ENCODE results near the gene ADPRM. TPM values are rescaled to one million over a fixed set of nuclear protein-coding genes. Genes with fewer than 3 reads are reported as not detected.

Gene ADPRM
- total and polyA plus RNA-seq, 2 experiments from 2014 or later = 6.8 to 8.8 TPM

DNA sequence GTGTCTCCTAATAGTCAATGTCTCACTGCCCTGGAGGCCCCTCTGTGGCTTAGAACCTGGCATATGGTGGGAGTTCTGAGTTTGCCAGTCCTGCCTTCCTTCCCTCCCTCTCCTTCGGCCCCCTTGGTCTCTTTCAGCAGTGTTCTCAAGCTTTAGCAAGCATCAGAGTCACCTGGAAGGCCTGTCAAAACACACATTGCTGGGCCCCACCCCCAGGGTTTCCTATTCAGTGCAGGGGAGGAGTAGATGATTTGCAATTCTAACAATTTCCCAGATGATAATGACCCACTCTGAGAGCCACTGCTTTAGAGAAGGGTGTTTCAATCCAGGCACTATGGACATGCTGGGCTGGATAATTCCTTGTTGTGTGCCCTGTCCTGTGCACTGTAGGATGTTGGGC, 58.8 kb downstream of the ADPRM start:
- H3K4me1 Mint-ChIP-seq = peaks cover 42% of the 10 kb centered on the region

More for the DNA sequence above, 58.8 kb downstream of the ADPRM start:
- Mint-ChIP-seq H3K27me3 (ENCODE audit: insufficient read depth, low read depth, poor library complexity) (peaks cover 13% of the 10 kb centered on the region), H3K9me3 (no peaks in the 10 kb centered on the region; the same call in 2 of the 3 replicates), H3K27ac (peak overlapping the region; percentile 96; the same call in 1 of the 2 replicates), H3K36me3 (ENCODE audit: low read depth) (no peaks in the 10 kb centered on the region; the same call in 2 of the 3 replicates), H3K4me3 (peak overlapping the region; percentile 79)
- no peak for TF ChIP-seq CREB1 (CRISPR knock-in tag; IDR thresholded peaks at IDR 0.05; ENCODE audit: low read depth)
- no peak for TF ChIP-seq EZH2 (IDR thresholded peaks at IDR 0.05; ENCODE audit: low read depth, unreplicated experiment)
- TF ChIP-seq, protein P1, sequence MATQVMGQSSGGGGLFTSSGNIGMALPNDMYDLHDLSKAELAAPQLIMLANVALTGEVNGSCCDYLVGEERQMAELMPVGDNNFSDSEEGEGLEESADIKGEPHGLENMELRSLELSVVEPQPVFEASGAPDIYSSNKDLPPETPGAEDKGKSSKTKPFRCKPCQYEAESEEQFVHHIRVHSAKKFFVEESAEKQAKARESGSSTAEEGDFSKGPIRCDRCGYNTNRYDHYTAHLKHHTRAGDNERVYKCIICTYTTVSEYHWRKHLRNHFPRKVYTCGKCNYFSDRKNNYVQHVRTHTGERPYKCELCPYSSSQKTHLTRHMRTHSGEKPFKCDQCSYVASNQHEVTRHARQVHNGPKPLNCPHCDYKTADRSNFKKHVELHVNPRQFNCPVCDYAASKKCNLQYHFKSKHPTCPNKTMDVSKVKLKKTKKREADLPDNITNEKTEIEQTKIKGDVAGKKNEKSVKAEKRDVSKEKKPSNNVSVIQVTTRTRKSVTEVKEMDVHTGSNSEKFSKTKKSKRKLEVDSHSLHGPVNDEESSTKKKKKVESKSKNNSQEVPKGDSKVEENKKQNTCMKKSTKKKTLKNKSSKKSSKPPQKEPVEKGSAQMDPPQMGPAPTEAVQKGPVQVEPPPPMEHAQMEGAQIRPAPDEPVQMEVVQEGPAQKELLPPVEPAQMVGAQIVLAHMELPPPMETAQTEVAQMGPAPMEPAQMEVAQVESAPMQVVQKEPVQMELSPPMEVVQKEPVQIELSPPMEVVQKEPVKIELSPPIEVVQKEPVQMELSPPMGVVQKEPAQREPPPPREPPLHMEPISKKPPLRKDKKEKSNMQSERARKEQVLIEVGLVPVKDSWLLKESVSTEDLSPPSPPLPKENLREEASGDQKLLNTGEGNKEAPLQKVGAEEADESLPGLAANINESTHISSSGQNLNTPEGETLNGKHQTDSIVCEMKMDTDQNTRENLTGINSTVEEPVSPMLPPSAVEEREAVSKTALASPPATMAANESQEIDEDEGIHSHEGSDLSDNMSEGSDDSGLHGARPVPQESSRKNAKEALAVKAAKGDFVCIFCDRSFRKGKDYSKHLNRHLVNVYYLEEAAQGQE (IDR thresholded peaks at IDR 0.05; ENCODE audit: unreplicated experiment) = no peak
- TF ChIP-seq, protein P2, sequence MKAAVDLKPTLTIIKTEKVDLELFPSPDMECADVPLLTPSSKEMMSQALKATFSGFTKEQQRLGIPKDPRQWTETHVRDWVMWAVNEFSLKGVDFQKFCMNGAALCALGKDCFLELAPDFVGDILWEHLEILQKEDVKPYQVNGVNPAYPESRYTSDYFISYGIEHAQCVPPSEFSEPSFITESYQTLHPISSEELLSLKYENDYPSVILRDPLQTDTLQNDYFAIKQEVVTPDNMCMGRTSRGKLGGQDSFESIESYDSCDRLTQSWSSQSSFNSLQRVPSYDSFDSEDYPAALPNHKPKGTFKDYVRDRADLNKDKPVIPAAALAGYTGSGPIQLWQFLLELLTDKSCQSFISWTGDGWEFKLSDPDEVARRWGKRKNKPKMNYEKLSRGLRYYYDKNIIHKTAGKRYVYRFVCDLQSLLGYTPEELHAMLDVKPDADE (IDR thresholded peaks at IDR 0.05) = no peak
- TF ChIP-seq NANOG (IDR thresholded peaks at IDR 0.05; ENCODE audit: borderline replicate concordance) = no peak
- no peak for TF ChIP-seq EZH2phosphoT487 (IDR thresholded peaks at IDR 0.05; ENCODE audit: unreplicated experiment)
- TF ChIP-seq ZNF114 (CRISPR knock-in tag; IDR thresholded peaks at IDR 0.05) = no peak
- no peak for TF ChIP-seq STAT1 (IDR thresholded peaks at IDR 0.05; ENCODE audit: unreplicated experiment)
- no peak for TF ChIP-seq POLR2AphosphoS5 (IDR thresholded peaks at IDR 0.05; ENCODE audit: low read depth)
- no peak for TF ChIP-seq ZNF331 (CRISPR knock-in tag; IDR thresholded peaks at IDR 0.05; ENCODE audit: low read depth)
- TF ChIP-seq, protein P3, sequence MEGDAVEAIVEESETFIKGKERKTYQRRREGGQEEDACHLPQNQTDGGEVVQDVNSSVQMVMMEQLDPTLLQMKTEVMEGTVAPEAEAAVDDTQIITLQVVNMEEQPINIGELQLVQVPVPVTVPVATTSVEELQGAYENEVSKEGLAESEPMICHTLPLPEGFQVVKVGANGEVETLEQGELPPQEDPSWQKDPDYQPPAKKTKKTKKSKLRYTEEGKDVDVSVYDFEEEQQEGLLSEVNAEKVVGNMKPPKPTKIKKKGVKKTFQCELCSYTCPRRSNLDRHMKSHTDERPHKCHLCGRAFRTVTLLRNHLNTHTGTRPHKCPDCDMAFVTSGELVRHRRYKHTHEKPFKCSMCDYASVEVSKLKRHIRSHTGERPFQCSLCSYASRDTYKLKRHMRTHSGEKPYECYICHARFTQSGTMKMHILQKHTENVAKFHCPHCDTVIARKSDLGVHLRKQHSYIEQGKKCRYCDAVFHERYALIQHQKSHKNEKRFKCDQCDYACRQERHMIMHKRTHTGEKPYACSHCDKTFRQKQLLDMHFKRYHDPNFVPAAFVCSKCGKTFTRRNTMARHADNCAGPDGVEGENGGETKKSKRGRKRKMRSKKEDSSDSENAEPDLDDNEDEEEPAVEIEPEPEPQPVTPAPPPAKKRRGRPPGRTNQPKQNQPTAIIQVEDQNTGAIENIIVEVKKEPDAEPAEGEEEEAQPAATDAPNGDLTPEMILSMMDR (conservative IDR thresholded peaks at IDR 0.05; ENCODE audit: low read depth in 2 of 2) = no peak
- TF ChIP-seq, protein P4, sequence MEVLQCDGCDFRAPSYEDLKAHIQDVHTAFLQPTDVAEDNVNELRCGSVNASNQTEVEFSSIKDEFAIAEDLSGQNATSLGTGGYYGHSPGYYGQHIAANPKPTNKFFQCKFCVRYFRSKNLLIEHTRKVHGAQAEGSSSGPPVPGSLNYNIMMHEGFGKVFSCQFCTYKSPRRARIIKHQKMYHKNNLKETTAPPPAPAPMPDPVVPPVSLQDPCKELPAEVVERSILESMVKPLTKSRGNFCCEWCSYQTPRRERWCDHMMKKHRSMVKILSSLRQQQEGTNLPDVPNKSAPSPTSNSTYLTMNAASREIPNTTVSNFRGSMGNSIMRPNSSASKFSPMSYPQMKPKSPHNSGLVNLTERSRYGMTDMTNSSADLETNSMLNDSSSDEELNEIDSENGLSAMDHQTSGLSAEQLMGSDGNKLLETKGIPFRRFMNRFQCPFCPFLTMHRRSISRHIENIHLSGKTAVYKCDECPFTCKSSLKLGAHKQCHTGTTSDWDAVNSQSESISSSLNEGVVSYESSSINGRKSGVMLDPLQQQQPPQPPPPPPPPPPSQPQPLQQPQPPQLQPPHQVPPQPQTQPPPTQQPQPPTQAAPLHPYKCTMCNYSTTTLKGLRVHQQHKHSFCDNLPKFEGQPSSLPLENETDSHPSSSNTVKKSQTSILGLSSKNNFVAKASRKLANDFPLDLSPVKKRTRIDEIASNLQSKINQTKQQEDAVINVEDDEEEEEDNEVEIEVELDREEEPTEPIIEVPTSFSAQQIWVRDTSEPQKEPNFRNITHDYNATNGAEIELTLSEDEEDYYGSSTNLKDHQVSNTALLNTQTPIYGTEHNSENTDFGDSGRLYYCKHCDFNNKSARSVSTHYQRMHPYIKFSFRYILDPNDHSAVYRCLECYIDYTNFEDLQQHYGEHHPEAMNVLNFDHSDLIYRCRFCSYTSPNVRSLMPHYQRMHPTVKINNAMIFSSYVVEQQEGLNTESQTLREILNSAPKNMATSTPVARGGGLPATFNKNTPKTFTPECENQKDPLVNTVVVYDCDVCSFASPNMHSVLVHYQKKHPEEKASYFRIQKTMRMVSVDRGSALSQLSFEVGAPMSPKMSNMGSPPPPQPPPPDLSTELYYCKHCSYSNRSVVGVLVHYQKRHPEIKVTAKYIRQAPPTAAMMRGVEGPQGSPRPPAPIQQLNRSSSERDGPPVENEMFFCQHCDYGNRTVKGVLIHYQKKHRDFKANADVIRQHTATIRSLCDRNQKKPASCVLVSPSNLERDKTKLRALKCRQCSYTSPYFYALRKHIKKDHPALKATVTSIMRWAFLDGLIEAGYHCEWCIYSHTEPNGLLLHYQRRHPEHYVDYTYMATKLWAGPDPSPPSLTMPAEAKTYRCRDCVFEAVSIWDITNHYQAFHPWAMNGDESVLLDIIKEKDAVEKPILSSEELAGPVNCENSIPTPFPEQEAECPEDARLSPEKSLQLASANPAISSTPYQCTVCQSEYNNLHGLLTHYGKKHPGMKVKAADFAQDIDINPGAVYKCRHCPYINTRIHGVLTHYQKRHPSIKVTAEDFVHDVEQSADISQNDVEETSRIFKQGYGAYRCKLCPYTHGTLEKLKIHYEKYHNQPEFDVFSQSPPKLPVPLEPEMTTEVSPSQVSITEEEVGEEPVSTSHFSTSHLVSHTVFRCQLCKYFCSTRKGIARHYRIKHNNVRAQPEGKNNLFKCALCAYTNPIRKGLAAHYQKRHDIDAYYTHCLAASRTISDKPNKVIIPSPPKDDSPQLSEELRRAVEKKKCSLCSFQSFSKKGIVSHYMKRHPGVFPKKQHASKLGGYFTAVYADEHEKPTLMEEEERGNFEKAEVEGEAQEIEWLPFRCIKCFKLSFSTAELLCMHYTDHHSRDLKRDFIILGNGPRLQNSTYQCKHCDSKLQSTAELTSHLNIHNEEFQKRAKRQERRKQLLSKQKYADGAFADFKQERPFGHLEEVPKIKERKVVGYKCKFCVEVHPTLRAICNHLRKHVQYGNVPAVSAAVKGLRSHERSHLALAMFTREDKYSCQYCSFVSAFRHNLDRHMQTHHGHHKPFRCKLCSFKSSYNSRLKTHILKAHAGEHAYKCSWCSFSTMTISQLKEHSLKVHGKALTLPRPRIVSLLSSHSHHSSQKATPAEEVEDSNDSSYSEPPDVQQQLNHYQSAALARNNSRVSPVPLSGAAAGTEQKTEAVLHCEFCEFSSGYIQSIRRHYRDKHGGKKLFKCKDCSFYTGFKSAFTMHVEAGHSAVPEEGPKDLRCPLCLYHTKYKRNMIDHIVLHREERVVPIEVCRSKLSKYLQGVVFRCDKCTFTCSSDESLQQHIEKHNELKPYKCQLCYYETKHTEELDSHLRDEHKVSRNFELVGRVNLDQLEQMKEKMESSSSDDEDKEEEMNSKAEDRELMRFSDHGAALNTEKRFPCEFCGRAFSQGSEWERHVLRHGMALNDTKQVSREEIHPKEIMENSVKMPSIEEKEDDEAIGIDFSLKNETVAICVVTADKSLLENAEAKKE (CRISPR knock-in tag; IDR thresholded peaks at IDR 0.05) = no peak
- TF ChIP-seq JUNB (IDR thresholded peaks at IDR 0.05; ENCODE audit: unreplicated experiment) = no peak
- Histone ChIP-seq H3F3A (replicated peaks; ENCODE audit: low read depth) (peaks cover 4% of the 10 kb centered on the region; the same call in 1 of the 2 replicates), H3K36me3 (ENCODE audit: insufficient read depth) (no peaks in the 10 kb centered on the region), H3K79me2 (replicated peaks; ENCODE audit: insufficient read depth) (no peaks in the 10 kb centered on the region), H3K4me2 (peak overlapping the region; percentile 79), H4K20me1 (replicated peaks; ENCODE audit: insufficient read depth) (no peaks in the 10 kb centered on the region), H3K27ac (ENCODE audit: low read depth) (no peak overlapping the region), H3K4me3 (peak overlapping the region; percentile 25), H3K9me2 (ENCODE audit: insufficient read depth) (no peaks in the 10 kb centered on the region), H3K27me3 (ENCODE audit: insufficient read depth) (no peaks in the 10 kb centered on the region), H2AFZ (no peak overlapping the region; the same call in 1 of the 2 replicates), H3K4me1 (ENCODE audit: insufficient read depth) (peaks cover 22% of the 10 kb centered on the region)
- DNase-seq (ENCODE audit: low spot score) = no peak
- ATAC-seq = no peak
